Epithelial cell of prostate (primary cell): ENCODE measurements around the gene COX18.

ENCODE experiments used
- DNase-seq: peaks from one replicate; pipeline ENCODE4 v3.0.0-alpha.2; 2011; ENCODE audit warnings: low read depth, low spot score
- H3K27ac ChIP-seq: fragments of 450-650 bp; 2 replicates; pipeline ENCODE4 v1.5.1; 2017; ENCODE audit warnings: mild to moderate bottlenecking

The COX18 gene

GRCh38 chr4:73053974-73054480 is 15.5 kb downstream of the COX18 start:
- DNase-seq: no peak
- H3K27ac ChIP-seq: no peak overlapping the region

GRCh38 chr4:73053076-73053475 is 16.4 kb downstream of the COX18 start:
- no peak for DNase-seq
- no peak overlapping the region for H3K27ac ChIP-seq

- DNase-seq: no peak
- H3K27ac ChIP-seq: no peak overlapping the region
Measured at GRCh38 chr4:73051625-73052024, 17.9 kb downstream of the COX18 start.

GRCh38 chr4:73045879-73046278 is 23.6 kb downstream of the COX18 start:
- H3K27ac ChIP-seq: no peak overlapping the region
- DNase-seq: no peak

GRCh38 chr4:73037057-73037456 is 32.5 kb downstream of the COX18 start:
- no peak for DNase-seq
- no peak overlapping the region for H3K27ac ChIP-seq

- DNase-seq: no peak
- H3K27ac ChIP-seq: no peak overlapping the region
Measured at GRCh38 chr4:73036123-73036522, 33.4 kb downstream of the COX18 start.

GRCh38 chr4:73034896-73035295 is 34.6 kb downstream of the COX18 start:
- peak; percentile 12 for DNase-seq

GRCh38 chr4:73028621-73029020 is 40.9 kb downstream of the COX18 start:
- no peak overlapping the region for H3K27ac ChIP-seq
- DNase-seq: no peak

More at GRCh38 chr4:73034896-73035295, 34.6 kb downstream of the COX18 start:
- H3K27ac ChIP-seq: no peak overlapping the region

- DNase-seq: no peak
- H3K27ac ChIP-seq: no peak overlapping the region
Measured at GRCh38 chr4:73021634-73022033, 47.9 kb downstream of the COX18 start.

- no peak overlapping the region for H3K27ac ChIP-seq
- DNase-seq: no peak
Measured at GRCh38 chr4:73019462-73020047, 50.0 kb downstream of the COX18 start.

GRCh38 chr4:73018595-73018994 is 50.9 kb downstream of the COX18 start:
- no peak for DNase-seq
- H3K27ac ChIP-seq: no peak overlapping the region

- H3K27ac ChIP-seq: no peak overlapping the region
- DNase-seq: no peak
Measured at GRCh38 chr4:73013310-73013709, 56.2 kb downstream of the COX18 start.

- DNase-seq: no peak
- no peak overlapping the region for H3K27ac ChIP-seq
Measured at GRCh38 chr4:73012673-73013072, 56.8 kb downstream of the COX18 start.

- H3K27ac ChIP-seq: no peak overlapping the region
- no peak for DNase-seq
Measured at GRCh38 chr4:73011629-73011985, 57.9 kb downstream of the COX18 start.

- DNase-seq: no peak
- no peak overlapping the region for H3K27ac ChIP-seq
Measured at GRCh38 chr4:73010789-73011628, 58.5 kb downstream of the COX18 start.

- no peak overlapping the region for H3K27ac ChIP-seq
- DNase-seq: no peak
Measured at GRCh38 chr4:73007526-73008100, 61.9 kb downstream of the COX18 start.

- DNase-seq: no peak
- no peak overlapping the region for H3K27ac ChIP-seq
Measured at GRCh38 chr4:73006286-73006990, 63.1 kb downstream of the COX18 start.

GRCh38 chr4:73005514-73005913 is 64.0 kb downstream of the COX18 start:
- no peak overlapping the region for H3K27ac ChIP-seq
- no peak for DNase-seq
